ENCODE measurements around the gene ERGIC1. TPM values are rescaled to one million over a fixed set of nuclear protein-coding genes. Genes with fewer than 3 reads are reported as not detected.
"Not testable (repeated sequence)": the region's sequence is repeated elsewhere in the genome, so short reads cannot be mapped to it uniquely, and the experiment has no call there.

The ERGIC1 gene
- total RNA-seq: 87.3 TPM

- DNase-seq (ENCODE audit: low spot score) (peak; percentile 91), ATAC-seq (peak; percentile 92)
- intact Hi-C loops (cut with DNase I): no loop called here
Observed at GRCh38 chr5:172833686-172834414, at the start of gene ERGIC1. ERGIC1 (plus strand) TSS chr5:172834251; CDS start chr5:172834414, 163 bp downstream.

- DNase-seq (ENCODE audit: low spot score) (no peak), ATAC-seq (no peak)
- intact Hi-C loops (cut with DNase I): no loop called here
Observed at GRCh38 chr5:172785429-172786088, 48.5 kb upstream of the ERGIC1 start.

GRCh38 chr5:172786736-172787462, 47.2 kb upstream of the ERGIC1 start:
- DNase-seq (ENCODE audit: low spot score) (no peak), ATAC-seq (no peak)
- intact Hi-C loops (cut with DNase I): no loop called here

GRCh38 chr5:172787538-172787937, 46.5 kb upstream of the ERGIC1 start:
- DNase-seq (ENCODE audit: low spot score); intact Hi-C loops (cut with DNase I); ATAC-seq: not testable (repeated sequence)

GRCh38 chr5:172788771-172789686, 45.0 kb upstream of the ERGIC1 start:
- intact Hi-C loops (cut with DNase I): no loop called here
- DNase-seq (ENCODE audit: low spot score): no peak

GRCh38 chr5:172789687-172790495, 44.2 kb upstream of the ERGIC1 start:
- no peak for DNase-seq (ENCODE audit: low spot score)
- intact Hi-C loops (cut with DNase I): no loop called here

More at GRCh38 chr5:172788771-172789686, 45.0 kb upstream of the ERGIC1 start:
- ATAC-seq: peak; percentile 78

GRCh38 chr5:172790496-172790889, 43.6 kb upstream of the ERGIC1 start:
- ATAC-seq (no peak), DNase-seq (ENCODE audit: low spot score) (no peak)
- intact Hi-C loops (cut with DNase I): no loop called here

More at GRCh38 chr5:172789687-172790495, 44.2 kb upstream of the ERGIC1 start:
- ATAC-seq: peak; percentile 68

- ATAC-seq (no peak), DNase-seq (ENCODE audit: low spot score) (no peak)
- intact Hi-C loops (cut with DNase I): no loop called here
Observed at GRCh38 chr5:172791286-172791685, 42.8 kb upstream of the ERGIC1 start.

GRCh38 chr5:172791726-172792445, 42.2 kb upstream of the ERGIC1 start:
- DNase-seq (ENCODE audit: low spot score) (no peak), ATAC-seq (no peak)
- intact Hi-C loops (cut with DNase I): no loop called here

- ATAC-seq: no peak
- DNase-seq (ENCODE audit: low spot score): peak; percentile 15
- intact Hi-C loops (cut with DNase I): no loop called here
Observed at GRCh38 chr5:172792701-172793570, 41.1 kb upstream of the ERGIC1 start.

GRCh38 chr5:172793577-172794488, 40.2 kb upstream of the ERGIC1 start:
- ATAC-seq (no peak), DNase-seq (ENCODE audit: low spot score) (peak; percentile 61)
- intact Hi-C loops (cut with DNase I): no loop called here

- DNase-seq (ENCODE audit: low spot score) (peak; percentile 94), ATAC-seq (peak; percentile 96)
- intact Hi-C loops (cut with DNase I): no loop called here
Observed at GRCh38 chr5:172795318-172795977, 38.6 kb upstream of the ERGIC1 start.

- intact Hi-C loops (cut with DNase I): no loop called here
- peak; percentile 54 for DNase-seq (ENCODE audit: low spot score)
- no peak for ATAC-seq
Observed at GRCh38 chr5:172796306-172796705, 37.7 kb upstream of the ERGIC1 start.

GRCh38 chr5:172797771-172798191, 36.3 kb upstream of the ERGIC1 start:
- no peak for ATAC-seq
- intact Hi-C loops (cut with DNase I): no loop called here
- peak; percentile 47 for DNase-seq (ENCODE audit: low spot score)
